Upper lobe of right lung (tissue), 1 donor: ENCODE measurements around the gene PPIP5K1. TPM values are rescaled to one million over a fixed set of nuclear protein-coding genes. Genes with fewer than 3 reads are reported as not detected.
"Not testable (repeated sequence)": the region's sequence is repeated elsewhere in the genome, so short reads cannot be mapped to it uniquely, and the experiment has no call there.

Source experiments
- ATAC-seq: fragments of 200-7000 bp; cut with Tn5 transposase; one replicate; pipeline ENCODE4 v1.9.1; 2020; ENCODE audit warnings: mild to moderate bottlenecking, moderate library complexity
- DNase-seq: peaks from one replicate; pipeline ENCODE4 v3.0.0-alpha.2; 2020
- H3K27ac ChIP-seq: fragments of 200-600 bp; one replicate; pipeline ENCODE4 v1.8.0; 2022
- H3K27me3 ChIP-seq: fragments of 200-600 bp; one replicate; pipeline ENCODE4 v1.8.0; 2022; ENCODE audit warnings: mild to moderate bottlenecking
- H3K36me3 ChIP-seq: fragments of 200-600 bp; one replicate; pipeline ENCODE4 v1.8.0; 2022
- H3K4me1 ChIP-seq: fragments of 200-600 bp; one replicate; pipeline ENCODE4 v1.8.0; 2022
- H3K4me3 ChIP-seq: fragments of 200-600 bp; one replicate; pipeline ENCODE4 v1.8.0; 2022; ENCODE audit warnings: mild to moderate bottlenecking
- H3K9me3 ChIP-seq: fragments of 200-600 bp; one replicate; pipeline ENCODE4 v1.8.0; 2022
- intact Hi-C: fragments of 100-400 bp; cut with DNase I; formaldehyde crosslinking; loops from one replicate; pipeline ENCODE4 v1.11.0; 2022
- long read RNA-seq: library from polyadenylated mRNA; unstranded; transcript quantifications from one replicate; pipeline ENCODE4 v2.0.0, GENCODE V29; 2021
- total RNA-seq: library from RNA; stranded (reverse); fragmentation: NEBNext Ultra II Directional; extraction: Animal tissue kit (Norgen Biotek cat#: 25700); gene quantifications from one replicate; pipeline ENCODE4 v1.2.1, GENCODE V29; 2021
- TF ChIP-seq, protein P1 (sequence below): fragments of 200-600 bp; IDR thresholded peaks from one replicate; pipeline ENCODE4 v1.8.0; 2022; ENCODE audit warnings: antibody characterized with exemption
- donor health status: DM: no; HTN: yes; CAD: no; lungs with severe emphysema.

Gene PPIP5K1
- 27.3 TPM for total RNA-seq
- long read RNA-seq, partial matches to known transcripts: 3 of 4 reads
- long read RNA-seq, other reads (novel, unspliced or antisense): 1 of 4 reads

DNA sequence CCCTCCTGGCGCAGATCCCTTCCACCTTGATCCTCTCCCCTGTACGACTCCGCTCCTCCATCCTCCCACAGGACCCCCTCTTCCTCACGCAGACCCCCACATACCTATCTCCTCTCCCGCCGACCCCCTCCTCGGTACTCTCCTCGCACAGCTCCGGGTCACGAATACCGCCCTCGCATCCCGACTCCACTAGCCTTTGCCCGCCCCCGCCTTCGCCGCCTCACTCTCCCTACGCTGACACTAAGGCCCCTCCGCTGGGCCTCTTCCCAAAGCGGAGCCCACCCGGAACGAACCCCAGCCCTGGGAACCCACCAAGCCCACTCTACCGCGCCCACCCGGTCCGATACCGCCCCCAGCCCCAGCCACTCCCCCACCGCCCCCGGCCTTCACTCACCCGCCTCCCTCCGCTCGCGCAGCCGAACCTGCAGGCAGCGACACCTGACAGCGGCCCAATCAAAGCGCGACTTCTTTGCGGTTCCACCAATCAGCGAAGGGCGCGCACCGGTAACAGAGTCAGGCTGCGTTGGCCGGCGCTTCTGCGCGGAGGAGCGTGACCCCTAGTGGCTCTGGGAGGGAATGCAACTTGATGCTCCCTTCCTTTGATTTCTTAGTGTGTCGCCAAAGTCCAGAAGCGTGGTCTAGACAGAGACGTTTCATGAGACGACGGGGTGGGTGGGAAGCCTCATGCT is at the start of gene PPIP5K1:
Gene PPIP5K1, minus strand, starts transcription at position 431 of the 689 bp plus-strand sequence. CDS start 5,704 bp downstream, outside the sequence.
- H3K9me3 ChIP-seq, DNase-seq, H3K27me3 ChIP-seq, H3K27ac ChIP-seq, H3K36me3 ChIP-seq, H3K4me1 ChIP-seq, intact Hi-C loops, H3K4me3 ChIP-seq: not testable (repeated sequence)
- peak; percentile 98 for ATAC-seq

DNA sequence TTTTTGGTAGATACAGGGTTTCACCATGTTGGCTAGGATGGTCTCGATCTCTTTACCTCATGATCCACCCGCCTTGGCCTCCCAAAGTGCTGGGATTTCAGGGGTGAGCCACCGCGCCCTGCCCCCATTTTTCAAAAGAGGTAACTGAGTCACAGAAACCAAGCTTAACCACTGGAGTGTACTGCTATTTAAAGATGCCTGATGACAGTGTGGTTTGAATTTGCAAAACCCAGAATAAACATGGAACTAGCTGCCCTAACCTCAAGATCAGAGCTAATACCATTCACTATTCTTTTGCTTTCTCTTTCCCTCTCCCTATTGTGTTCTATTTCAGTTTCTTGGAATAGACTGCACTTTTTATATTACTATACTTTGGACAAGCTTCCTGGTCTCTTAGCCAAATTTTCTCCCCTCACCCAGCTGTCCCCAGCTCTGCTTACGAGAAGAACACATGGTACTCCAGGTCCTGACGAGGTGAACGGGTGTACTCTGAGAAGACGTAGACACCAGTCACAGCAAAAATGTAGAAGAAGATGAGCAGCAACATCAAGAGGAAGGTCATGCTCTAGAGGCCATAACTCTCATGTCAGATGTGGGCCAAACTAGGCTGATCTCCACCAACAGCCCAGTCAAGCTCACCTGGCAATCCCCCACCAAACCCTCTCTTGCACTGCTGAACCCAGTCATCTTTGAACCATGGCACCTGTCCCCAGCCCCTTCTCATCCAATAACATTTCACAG is 48.6 kb upstream of the PPIP5K1 start:
- H3K9me3 ChIP-seq, H3K4me3 ChIP-seq, intact Hi-C loops, H3K36me3 ChIP-seq, DNase-seq, ATAC-seq, H3K27ac ChIP-seq, H3K27me3 ChIP-seq, H3K4me1 ChIP-seq: not testable (repeated sequence)

DNA sequence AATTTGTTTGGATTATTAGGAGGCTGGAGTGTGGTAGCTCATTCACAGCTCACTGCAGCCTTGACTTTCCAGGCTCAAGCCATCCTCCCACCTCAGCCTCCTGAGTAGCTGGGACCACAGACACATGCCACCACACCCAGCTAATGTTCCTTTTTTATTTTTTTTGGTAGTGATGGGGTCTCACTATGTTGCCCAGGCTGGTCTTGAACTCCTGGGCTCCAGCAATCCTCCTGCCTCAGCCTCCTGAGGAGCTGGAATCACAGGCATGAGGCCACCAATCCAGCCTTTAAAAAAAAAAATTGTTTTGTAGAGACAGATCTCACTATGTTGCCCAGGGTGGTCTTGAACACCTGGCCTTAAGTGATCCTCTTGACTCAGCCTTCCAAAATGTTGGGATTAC is 36.9 kb upstream of the PPIP5K1 start:
- intact Hi-C loops, H3K4me1 ChIP-seq, H3K4me3 ChIP-seq, DNase-seq, H3K27ac ChIP-seq, H3K27me3 ChIP-seq, H3K36me3 ChIP-seq, ATAC-seq, H3K9me3 ChIP-seq: not testable (repeated sequence)

DNA sequence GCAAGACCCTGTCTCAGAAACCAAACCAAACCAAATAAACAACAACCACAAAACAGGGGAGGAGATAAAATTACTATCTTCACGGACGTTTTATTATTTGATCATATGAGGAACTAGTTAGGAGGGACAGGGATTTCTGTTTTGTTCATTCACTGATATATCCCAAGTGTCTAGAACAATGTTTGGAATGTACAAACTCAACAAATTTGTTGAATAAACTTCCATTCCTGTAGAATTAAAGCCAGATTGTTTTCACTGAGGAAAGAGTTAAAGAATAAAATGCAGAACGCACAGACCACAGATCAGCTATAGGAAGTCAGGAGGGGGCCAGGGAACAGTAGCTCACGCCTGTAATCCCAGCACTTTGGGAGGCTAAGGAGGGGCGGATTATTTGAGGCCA is 35.1 kb upstream of the PPIP5K1 start:
- ATAC-seq (no peak), DNase-seq (no peak)
- no peaks in the 10 kb centered on the region for H3K4me1 ChIP-seq
- no peak overlapping the region for H3K27ac ChIP-seq
- H3K4me3 ChIP-seq: no peak overlapping the region
- H3K36me3 ChIP-seq: no peaks in the 10 kb centered on the region
- no peaks in the 10 kb centered on the region for H3K27me3 ChIP-seq
- TF ChIP-seq, protein P1, sequence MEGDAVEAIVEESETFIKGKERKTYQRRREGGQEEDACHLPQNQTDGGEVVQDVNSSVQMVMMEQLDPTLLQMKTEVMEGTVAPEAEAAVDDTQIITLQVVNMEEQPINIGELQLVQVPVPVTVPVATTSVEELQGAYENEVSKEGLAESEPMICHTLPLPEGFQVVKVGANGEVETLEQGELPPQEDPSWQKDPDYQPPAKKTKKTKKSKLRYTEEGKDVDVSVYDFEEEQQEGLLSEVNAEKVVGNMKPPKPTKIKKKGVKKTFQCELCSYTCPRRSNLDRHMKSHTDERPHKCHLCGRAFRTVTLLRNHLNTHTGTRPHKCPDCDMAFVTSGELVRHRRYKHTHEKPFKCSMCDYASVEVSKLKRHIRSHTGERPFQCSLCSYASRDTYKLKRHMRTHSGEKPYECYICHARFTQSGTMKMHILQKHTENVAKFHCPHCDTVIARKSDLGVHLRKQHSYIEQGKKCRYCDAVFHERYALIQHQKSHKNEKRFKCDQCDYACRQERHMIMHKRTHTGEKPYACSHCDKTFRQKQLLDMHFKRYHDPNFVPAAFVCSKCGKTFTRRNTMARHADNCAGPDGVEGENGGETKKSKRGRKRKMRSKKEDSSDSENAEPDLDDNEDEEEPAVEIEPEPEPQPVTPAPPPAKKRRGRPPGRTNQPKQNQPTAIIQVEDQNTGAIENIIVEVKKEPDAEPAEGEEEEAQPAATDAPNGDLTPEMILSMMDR: no peak
- intact Hi-C loops: no loop called here
- no peaks in the 10 kb centered on the region for H3K9me3 ChIP-seq

DNA sequence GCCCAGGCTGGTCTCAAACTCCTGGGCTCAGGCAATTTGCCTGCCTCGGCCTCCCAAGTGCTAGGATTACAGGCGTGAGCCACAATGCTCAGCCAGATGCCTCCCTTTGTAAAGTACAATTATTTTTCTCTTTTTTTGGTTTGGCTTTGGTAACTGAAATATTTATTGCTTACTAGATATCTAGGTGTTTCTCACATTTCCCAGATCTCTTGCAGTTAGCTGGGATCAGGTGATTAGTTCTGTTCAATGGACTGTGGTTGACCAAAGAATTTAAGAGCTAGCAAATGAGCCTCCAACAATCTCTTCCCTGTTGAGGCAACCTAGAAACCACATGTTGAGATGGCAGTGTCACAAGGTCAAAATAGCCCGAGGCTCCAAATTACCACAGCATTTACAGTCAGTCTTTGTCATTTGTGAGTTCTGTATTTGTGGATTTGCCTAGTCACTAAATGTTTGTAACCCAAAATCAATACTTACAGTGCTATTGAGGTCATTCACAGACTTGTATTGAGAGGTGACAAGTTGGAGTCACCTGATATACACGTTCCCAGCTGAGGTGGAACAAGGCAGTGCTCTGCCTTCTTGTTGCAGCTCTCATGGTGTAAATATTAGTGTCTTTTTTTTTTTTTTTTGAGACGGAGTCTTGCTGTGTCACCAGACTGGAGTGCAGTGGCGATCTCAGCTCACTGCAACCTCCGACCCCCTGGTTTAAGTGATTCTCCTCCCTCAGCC is 32.2 kb upstream of the PPIP5K1 start:
- H3K27ac ChIP-seq, intact Hi-C loops, ATAC-seq, H3K27me3 ChIP-seq, DNase-seq, H3K9me3 ChIP-seq, H3K36me3 ChIP-seq, H3K4me3 ChIP-seq, H3K4me1 ChIP-seq: not testable (repeated sequence)

DNA sequence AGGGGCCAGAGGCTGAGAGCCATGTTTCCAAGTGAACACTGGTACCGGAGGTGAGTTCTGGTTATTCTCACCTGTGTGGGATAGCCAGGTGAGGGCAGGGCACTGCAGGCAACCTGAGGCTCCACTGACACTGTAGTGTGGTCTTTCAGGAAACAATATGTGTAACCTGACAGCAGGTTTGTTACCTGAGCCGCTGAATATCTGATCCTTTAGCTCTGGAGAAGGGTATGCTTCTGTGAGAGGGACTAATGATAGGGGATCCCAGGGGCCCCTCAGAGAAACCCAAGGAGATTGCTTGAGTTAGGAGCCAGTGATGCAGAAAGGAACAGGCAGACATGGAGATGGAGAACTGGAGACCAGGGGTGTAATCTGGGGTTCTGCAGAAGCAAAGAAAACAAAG is 28.7 kb upstream of the PPIP5K1 start, which contains the start of gene STRC:
Gene STRC, minus strand, starts transcription at position 101 of the 400 bp plus-strand sequence. Its CDS starts 78 bp downstream, at position 23.
- H3K4me1 ChIP-seq, H3K27ac ChIP-seq, intact Hi-C loops, H3K4me3 ChIP-seq, H3K9me3 ChIP-seq, DNase-seq, H3K36me3 ChIP-seq, ATAC-seq, H3K27me3 ChIP-seq: not testable (repeated sequence)

DNA sequence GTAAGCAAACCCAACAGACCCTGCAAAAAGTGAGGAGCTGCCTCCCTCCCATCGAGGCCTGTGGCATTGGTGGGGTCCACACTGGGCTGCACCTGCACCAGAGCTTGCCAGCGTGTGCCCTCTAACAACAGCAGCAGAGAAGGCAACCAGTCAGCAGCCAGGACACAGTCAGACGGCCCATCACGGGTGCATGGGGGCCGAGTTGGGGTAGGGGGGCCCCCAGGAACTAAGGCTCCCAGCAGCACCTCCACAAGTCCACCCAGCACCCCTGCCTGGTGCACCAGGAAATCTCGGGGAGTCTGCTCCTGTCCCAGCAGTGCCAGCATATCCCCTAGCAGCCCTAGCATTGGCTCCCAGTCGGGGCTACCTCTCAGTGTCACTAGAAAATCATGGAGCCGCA is 27.7 kb upstream of the PPIP5K1 start:
- H3K27me3 ChIP-seq, DNase-seq, H3K4me3 ChIP-seq, H3K36me3 ChIP-seq, intact Hi-C loops, H3K27ac ChIP-seq, H3K4me1 ChIP-seq, H3K9me3 ChIP-seq: not testable (repeated sequence)
- peak; percentile 6 for ATAC-seq

DNA sequence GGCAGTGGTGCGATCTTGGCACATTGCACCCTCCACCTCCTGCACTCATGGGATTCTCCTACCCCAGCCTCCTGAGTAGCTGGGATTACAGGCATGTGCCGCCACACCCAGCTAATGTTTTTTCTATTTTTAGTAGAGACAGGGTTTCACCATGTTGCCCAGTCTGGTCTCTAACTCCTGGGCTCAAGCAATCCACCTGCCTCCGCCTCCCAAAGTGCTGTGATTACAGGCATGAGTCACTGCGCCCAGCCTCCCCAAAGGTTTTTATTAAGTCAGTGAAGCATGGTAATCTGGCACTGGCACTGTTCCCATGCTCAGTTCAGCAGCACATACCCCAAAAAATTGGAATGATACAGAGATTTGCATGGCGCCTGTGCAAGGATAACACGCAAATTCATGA is 12.2 kb upstream of the PPIP5K1 start:
- ATAC-seq, H3K4me1 ChIP-seq, H3K4me3 ChIP-seq, H3K36me3 ChIP-seq, H3K9me3 ChIP-seq, H3K27me3 ChIP-seq, H3K27ac ChIP-seq, DNase-seq, intact Hi-C loops: not testable (repeated sequence)

DNA sequence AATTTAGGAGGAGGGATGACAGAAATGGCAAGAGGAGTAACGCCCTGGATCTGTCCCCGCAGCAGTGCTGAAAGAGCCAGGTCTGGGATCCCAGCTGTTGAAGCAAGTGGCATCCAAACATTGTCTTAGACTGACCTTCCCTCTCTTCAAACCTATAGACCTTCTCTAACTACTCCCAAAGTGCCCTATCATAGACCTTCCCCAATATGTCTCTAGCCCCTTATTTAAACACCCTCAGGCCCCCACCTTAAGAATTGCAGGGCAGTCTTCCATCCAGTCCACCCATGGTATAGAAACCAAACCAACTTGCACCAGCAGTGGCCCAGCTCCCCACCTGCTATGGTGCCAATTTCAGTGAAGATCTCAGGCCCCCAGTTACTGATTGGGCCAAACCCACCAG is 10.2 kb upstream of the PPIP5K1 start:
- intact Hi-C loops: not testable (repeated sequence)

DNA sequence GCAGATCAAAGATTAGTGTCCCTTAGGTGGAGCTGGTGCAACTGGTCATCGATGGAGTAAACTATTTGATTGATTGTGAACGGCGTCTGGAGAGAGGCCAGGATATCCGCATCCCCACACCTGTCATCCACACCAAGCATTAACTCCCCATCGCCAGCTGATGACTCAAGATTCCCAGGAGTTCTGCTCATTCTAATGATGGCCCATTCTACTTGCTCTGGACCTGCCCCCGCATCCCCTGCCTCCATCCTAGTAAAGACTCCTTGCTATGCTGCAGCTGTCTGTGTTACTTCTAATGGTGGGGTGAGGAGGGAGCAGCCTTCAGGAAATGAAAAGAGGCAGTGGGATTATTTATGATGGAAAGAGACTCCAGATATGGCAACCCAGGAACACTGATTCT is 9.1 kb upstream of the PPIP5K1 start:
- H3K4me3 ChIP-seq, intact Hi-C loops, ATAC-seq, H3K4me1 ChIP-seq, H3K27ac ChIP-seq, H3K36me3 ChIP-seq, DNase-seq, H3K9me3 ChIP-seq, H3K27me3 ChIP-seq: not testable (repeated sequence)

More for the DNA sequence above, 10.2 kb upstream of the PPIP5K1 start:
- not testable (repeated sequence) for H3K4me1 ChIP-seq, H3K9me3 ChIP-seq, H3K4me3 ChIP-seq, DNase-seq, ATAC-seq, H3K27me3 ChIP-seq, H3K27ac ChIP-seq, H3K36me3 ChIP-seq

DNA sequence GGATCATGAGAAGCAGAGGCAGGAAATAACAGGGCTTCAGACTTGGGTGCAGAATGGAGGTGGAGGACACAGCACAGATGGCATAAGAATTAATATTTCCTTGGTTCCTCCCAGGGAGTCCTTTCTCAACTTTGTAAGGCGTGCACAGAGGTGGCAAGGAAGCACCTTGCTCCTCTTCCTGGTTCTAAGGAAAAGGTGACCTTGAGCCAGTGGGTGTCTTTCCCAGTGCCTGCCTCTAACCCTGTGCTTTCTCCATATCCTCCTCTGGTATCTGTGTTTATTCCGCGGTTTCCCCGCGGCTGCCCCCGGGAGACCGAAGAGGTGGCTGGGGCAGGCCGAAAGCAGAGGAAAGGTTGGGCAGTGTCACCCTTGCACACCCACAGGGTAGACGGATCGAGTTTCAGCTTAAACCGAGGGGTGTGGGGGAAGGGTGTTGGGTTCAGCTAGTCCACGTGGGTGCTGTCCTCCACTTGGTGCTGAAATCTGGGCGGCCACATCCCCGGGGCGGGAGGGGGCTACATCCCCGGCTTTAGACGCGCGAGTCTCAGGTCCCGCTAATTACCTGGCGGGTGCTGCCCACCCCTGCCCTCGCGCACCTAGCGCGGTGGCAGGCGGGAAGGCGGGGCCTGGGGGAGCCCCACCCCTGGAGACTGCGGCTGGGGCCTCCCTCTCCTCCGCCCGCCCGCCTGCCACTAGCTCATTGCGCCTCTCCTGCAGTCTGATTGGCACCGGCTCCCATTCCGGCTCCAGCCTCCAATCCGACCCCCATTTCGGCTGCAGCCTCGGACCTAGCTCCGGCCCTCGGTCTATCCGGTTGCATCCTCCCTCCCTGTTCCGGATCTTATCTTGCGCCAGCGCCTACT is 3.6 kb upstream of the PPIP5K1 start, which contains the start of gene CKMT1B:
Gene CKMT1B, plus strand, starts transcription at position 700 of the 863 bp plus-strand sequence. CDS start 192 bp downstream, outside the sequence.
- H3K9me3 ChIP-seq, H3K4me3 ChIP-seq, H3K27me3 ChIP-seq, H3K36me3 ChIP-seq, H3K27ac ChIP-seq, DNase-seq, H3K4me1 ChIP-seq, intact Hi-C loops: not testable (repeated sequence)
- peak; percentile 58 for ATAC-seq

DNA sequence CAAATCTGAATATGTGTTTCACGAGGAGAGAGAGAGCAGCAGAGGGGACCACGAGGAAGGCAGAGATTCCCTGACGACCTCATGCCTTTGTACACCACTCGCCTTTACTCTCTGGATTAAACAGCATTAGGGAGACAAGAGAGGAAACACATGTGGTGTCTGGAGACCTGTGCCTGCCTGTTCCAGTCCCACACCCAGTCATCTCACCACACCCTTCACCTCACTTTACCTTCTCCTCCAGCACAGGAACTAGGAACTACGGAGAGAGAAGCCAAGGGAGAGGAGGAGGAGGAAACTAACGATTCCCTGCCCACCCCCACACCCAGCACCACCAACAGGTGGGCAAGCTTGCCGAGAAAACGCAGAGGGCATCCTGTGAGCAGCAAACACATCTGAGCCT is 2.8 kb upstream of the PPIP5K1 start:
- H3K4me1 ChIP-seq, H3K27me3 ChIP-seq, DNase-seq, H3K27ac ChIP-seq, H3K36me3 ChIP-seq, H3K9me3 ChIP-seq, ATAC-seq, intact Hi-C loops, H3K4me3 ChIP-seq: not testable (repeated sequence)
